ENCODE results near the gene NHSL1.

GRCh38 chr6:138538390-138539031, 39.2 kb upstream of the NHSL1 start:
- no peak for TF ChIP-seq CTCF (IDR thresholded peaks at IDR 0.05)
- TF ChIP-seq POLR2A (IDR thresholded peaks at IDR 0.05): no peak
- no peak for TF ChIP-seq POLR2AphosphoS5 (IDR thresholded peaks at IDR 0.05)

All from breast epithelium (tissue), 3 donors.